HepG2 (cell line): ENCODE measurements around the gene PPAN. TPM values are rescaled to one million over a fixed set of nuclear protein-coding genes. Genes with fewer than 3 reads are reported as not detected.

Source experiments
- ATAC-seq: fragments of 200-7000 bp; cut with Tn5 transposase; 3 replicates; pipeline ENCODE4 v1.9.1; 2020; ENCODE audit warnings: mild to moderate bottlenecking, moderate library complexity
- BruUV-seq: library from RNA; stranded (reverse); fragments of 400-500 nt; replicated peaks from 2 replicates; lab custom pipeline; 2021; lab: Mats Ljungman, UMichigan
- CTCF ChIA-PET: fragments of 300-600 bp; formaldehyde crosslinking; extraction: SDS; loops from one replicate; lab custom pipeline; 2021; ENCODE audit warnings: low total read pairs, inconsistent platforms, low intra/inter-chr PET ratio; lab: Yijun Ruan, JAX
- POLR2A ChIA-PET: fragments of 350-600 bp; sonication (Branson Sonifier 250); formaldehyde crosslinking; loops from one replicate; lab custom pipeline; 2020; ENCODE audit warnings: antibody characterized with exemption, inconsistent platforms; lab: Yijun Ruan, JAX
- DNase-seq: peaks from one replicate; pipeline ENCODE4 v3.0.0-alpha.2; 2015; ENCODE audit warnings: low spot score
- FAIRE-seq: peaks from 3 replicates; lab custom pipeline; 2011; peaks lifted over from hg19 to GRCh38; lab: Jason Lieb, UNC
- H2AFZ ChIP-seq: one replicate; pipeline ENCODE4 v1.6.1; 2011; ENCODE audit warnings: low read length, inconsistent platforms
- H3K27ac ChIP-seq: fragments of 300-600 bp; 3 replicates; pipeline ENCODE4 v1.8.0; 2011; ENCODE audit warnings: mixed run types, mild to moderate bottlenecking, mixed read lengths, low read length, inconsistent platforms; ENCODE audit not compliant: insufficient read depth; ENCODE audit errors: extremely low read length
- H3K27me3 ChIP-seq, 2 experiments: fragments of 200-600 bp in 1 of 2; 2 replicates in 1 of 2; 3 replicates in 1 of 2; pipeline versions ENCODE4 v1.6.0 to v1.8.0; 2011; ENCODE audit warnings: low read length in 2 of 2, mild to moderate bottlenecking in 2 of 2, moderate library complexity in 2 of 2, inconsistent platforms in 1 of 2; ENCODE audit not compliant: insufficient read depth in 2 of 2, control insufficient read depth in 1 of 2
- H3K36me3 ChIP-seq, 2 experiments: fragments of 200-600 bp in 1 of 2; replicated peaks in 1 of 2; 2 replicates in 1 of 2; 3 replicates in 1 of 2; pipeline versions ENCODE4 v1.5.1 to v1.8.0; 2011; ENCODE audit warnings: low read length in 2 of 2, inconsistent platforms in 1 of 2; ENCODE audit not compliant: insufficient read depth in 2 of 2, control insufficient read depth in 1 of 2
- H3K4me1 ChIP-seq: 2 replicates; pipeline ENCODE4 v1.5.1; 2012; ENCODE audit warnings: low read length, inconsistent platforms; ENCODE audit not compliant: insufficient read depth
- H3K4me2 ChIP-seq: 2 replicates; pipeline ENCODE4 v1.6.0; 2011; ENCODE audit warnings: low read depth, low read length, inconsistent platforms
- H3K4me3 ChIP-seq, 3 experiments: fragments of 200-600 bp in 1 of 3; sonication (generic), shearing (Covaris generic) in 1 of 3; replicated peaks in 1 of 3; 2 replicates each; pipeline ENCODE4 v1.5.1; 2011 to 2016; ENCODE audit warnings: low read length in 3 of 3, inconsistent platforms in 2 of 3, low read depth in 2 of 3, mild to moderate bottlenecking in 2 of 3, control low read depth in 1 of 3, mixed read lengths in 1 of 3; ENCODE audit not compliant: insufficient read depth in 1 of 3
- H3K79me2 ChIP-seq: one replicate; pipeline ENCODE4 v1.6.1; 2011; ENCODE audit warnings: low read length, inconsistent platforms; ENCODE audit not compliant: insufficient read depth
- H3K9ac ChIP-seq: 2 replicates; pipeline ENCODE4 v1.6.0; 2011; ENCODE audit warnings: mild to moderate bottlenecking, low read depth, low read length, inconsistent platforms; ENCODE audit not compliant: insufficient read depth
- H3K9me3 ChIP-seq: 2 replicates; pipeline ENCODE4 v1.5.1; 2012; ENCODE audit warnings: mild to moderate bottlenecking, low read length
- H4K20me1 ChIP-seq: 2 replicates; pipeline ENCODE4 v1.6.0; 2011; ENCODE audit warnings: inconsistent platforms, mild to moderate bottlenecking, low read length, moderate library complexity; ENCODE audit not compliant: insufficient read depth
- DR1 ChIP-seq: sonication (generic); formaldehyde crosslinking; IDR thresholded peaks from 2 replicates; pipeline ENCODE4 v1.8.0; 2021; ENCODE audit warnings: mild to moderate bottlenecking, missing genetic modification reagents, inconsistent platforms
- KAT7 ChIP-seq: IDR thresholded peaks from 2 replicates; pipeline ENCODE4 v1.6.1; 2018; ENCODE audit warnings: borderline replicate concordance, missing compliant biosample characterization
- SMARCE1 ChIP-seq: fragments of 450-650 bp; IDR thresholded peaks from 2 replicates; pipeline ENCODE4 v1.6.1; 2017; ENCODE audit warnings: borderline replicate concordance
- THAP11 ChIP-seq: IDR thresholded peaks from 2 replicates; pipeline ENCODE4 v1.6.1; 2016; ENCODE audit warnings: missing biosample characterization, missing genetic modification reagents
- ZNF768 ChIP-seq: sonication (generic); formaldehyde crosslinking; IDR thresholded peaks from 2 replicates; pipeline ENCODE4 v1.4.0; 2020; ENCODE audit warnings: missing genetic modification reagents
- ZSCAN9 ChIP-seq: IDR thresholded peaks from 2 replicates; pipeline ENCODE4 v1.6.1; 2016; ENCODE audit warnings: borderline replicate concordance
- WGBS: methylation state at CpG from one replicate; pipeline ENCODE4 v1.1.6; 2017; ENCODE audit warnings: low lambda C conversion rate; 5-methylcytosine and 5-hydroxymethylcytosine counted together
- in situ Hi-C: cut with HindIII; loops from 2 replicates; pipeline ENCODE4 v1.10.0; 2017; ENCODE audit warnings: low pct_unique_long_range_greater_than_20kb; ENCODE audit not compliant: extremely low pct_ligation_motif_present
- intact Hi-C: fragments of 100-400 bp; cut with micrococcal nuclease; formaldehyde crosslinking; loops from one replicate; pipeline ENCODE4 v1.10.0; 2022; ENCODE audit not compliant: unreplicated experiment
- polyA plus RNA-seq, 8 experiments: library from polyadenylated mRNA; depleted of rRNA in 3 of 8; stranded (reverse) in 7 of 8; unstranded in 1 of 8; fragments of >200 nt; fragmentation: Illumina TruSeq in 4 of 8; extraction: Trizol in 4 of 8; gene quantifications; 2 replicates each; pipeline versions ENCODE4 v1.2.1 to v1.2.3, GENCODE V29; 2011 to 2016; ENCODE audit warnings: low read depth in 4 of 8, missing spikeins in 1 of 8, mixed read lengths in 1 of 8; ENCODE audit not compliant: insufficient read depth in 1 of 8
- total RNA-seq, 5 experiments: library from RNA; depleted of rRNA; stranded (reverse); fragments of >200 nt; fragmentation: Illumina TruSeq; extraction: Trizol; gene quantifications; 2 replicates each; pipeline ENCODE4 v1.2.3, GENCODE V29; 2016; ENCODE audit warnings: low read depth in 1 of 5
- TF ChIP-seq, protein P1 (sequence below): sonication (generic); formaldehyde crosslinking; IDR thresholded peaks from 2 replicates; pipeline ENCODE4 v1.4.0; 2020; ENCODE audit warnings: missing genetic modification reagents, mild to moderate bottlenecking, borderline replicate concordance
- TF ChIP-seq, protein P2 (sequence below): IDR thresholded peaks from 2 replicates; pipeline ENCODE4 v1.6.1; 2016; ENCODE audit warnings: control low read depth

Gene PPAN
- total and polyA plus RNA-seq, 2 of the 13 experiments (the other 11 are each of a cell fraction or from before 2014, with no cell fraction given), result 36.2 to 41.9 TPM

DNA sequence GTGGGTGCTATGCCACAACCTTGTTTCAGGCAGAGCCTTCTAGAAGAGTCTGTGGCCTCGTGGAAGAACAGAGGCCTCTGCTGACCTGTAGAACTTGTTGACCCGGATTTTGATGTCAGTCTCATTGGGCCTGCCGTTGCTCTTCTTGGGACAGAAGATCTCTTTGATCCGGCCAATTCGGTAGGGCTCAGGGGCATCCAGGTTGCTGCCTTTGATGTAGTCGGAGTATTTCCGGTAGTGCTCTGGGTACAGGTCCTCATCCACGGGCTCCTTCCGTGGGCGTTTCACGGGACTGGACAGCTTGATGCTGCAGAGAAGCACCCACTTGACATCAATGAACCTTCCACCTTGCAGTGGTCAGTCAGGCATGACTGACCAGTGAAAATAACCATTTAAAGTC is 37.5 kb downstream of the PPAN start:
- TF ChIP-seq KAT7 (no peak), THAP11 (CRISPR knock-in tag) (no peak), SMARCE1 (no peak), DR1 (CRISPR knock-in tag) (no peak), ZNF768 (CRISPR knock-in tag) (no peak), ZSCAN9 (no peak)
- TF ChIP-seq, protein P1, sequence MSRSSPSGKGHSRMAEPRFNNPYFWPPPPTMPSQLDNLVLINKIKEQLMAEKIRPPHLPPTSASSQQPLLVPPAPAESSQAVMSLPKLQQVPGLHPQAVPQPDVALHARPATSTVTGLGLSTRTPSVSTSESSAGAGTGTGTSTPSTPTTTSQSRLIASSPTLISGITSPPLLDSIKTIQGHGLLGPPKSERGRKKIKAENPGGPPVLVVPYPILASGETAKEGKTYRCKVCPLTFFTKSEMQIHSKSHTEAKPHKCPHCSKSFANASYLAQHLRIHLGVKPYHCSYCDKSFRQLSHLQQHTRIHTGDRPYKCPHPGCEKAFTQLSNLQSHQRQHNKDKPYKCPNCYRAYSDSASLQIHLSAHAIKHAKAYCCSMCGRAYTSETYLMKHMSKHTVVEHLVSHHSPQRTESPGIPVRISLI (CRISPR knock-in tag), result no peak
- TF ChIP-seq, protein P2, sequence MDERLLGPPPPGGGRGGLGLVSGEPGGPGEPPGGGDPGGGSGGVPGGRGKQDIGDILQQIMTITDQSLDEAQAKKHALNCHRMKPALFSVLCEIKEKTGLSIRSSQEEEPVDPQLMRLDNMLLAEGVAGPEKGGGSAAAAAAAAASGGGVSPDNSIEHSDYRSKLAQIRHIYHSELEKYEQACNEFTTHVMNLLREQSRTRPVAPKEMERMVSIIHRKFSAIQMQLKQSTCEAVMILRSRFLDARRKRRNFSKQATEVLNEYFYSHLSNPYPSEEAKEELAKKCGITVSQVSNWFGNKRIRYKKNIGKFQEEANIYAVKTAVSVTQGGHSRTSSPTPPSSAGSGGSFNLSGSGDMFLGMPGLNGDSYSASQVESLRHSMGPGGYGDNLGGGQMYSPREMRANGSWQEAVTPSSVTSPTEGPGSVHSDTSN (CRISPR knock-in tag), result no peak
- no TSS peak for BruUV-seq
- no peaks in the 10 kb centered on the region for H4K20me1 ChIP-seq
- FAIRE-seq (no peak), ATAC-seq (no peak), DNase-seq (no peak)
- H3K79me2 ChIP-seq, result no peaks in the 10 kb centered on the region
- peaks cover 36 to 85% of the 10 kb centered on the region in 2 experiments for H3K36me3 ChIP-seq
- POLR2A ChIA-PET, result interaction anchor here (0.7 kb wide), 1 partner anchor 12 kb away, joined by 4 read pairs; no protein-coding TSS in a partner anchor
- no peak overlapping the region for H2AFZ ChIP-seq
- in situ Hi-C loops (no loop called here), intact Hi-C loops (no loop called here)
- H3K4me1 ChIP-seq, result no peaks in the 10 kb centered on the region
- no peaks in the 10 kb centered on the region for H3K9me3 ChIP-seq
- no peak overlapping the region for H3K4me2 ChIP-seq
- no peak overlapping the region for H3K4me3 ChIP-seq
- 92% methylated on average over 2 of the region's 11 CpGs for WGBS
- CTCF ChIA-PET, result no interaction called here
- no peak overlapping the region for H3K27ac ChIP-seq
- no peak overlapping the region for H3K9ac ChIP-seq
- H3K27me3 ChIP-seq, result no peaks in the 10 kb centered on the region
